Smooth muscle cell of the brain vasculature (primary cell): ENCODE results near the gene CFAP45.

Experiments used
- DNase-seq: peaks from one replicate; pipeline ENCODE4 v3.0.0-alpha.2; 2012; ENCODE audit warnings: low read depth, low spot score

CFAP45 gene

GRCh38 chr1:159936273-159936904 lies 36.4 kb upstream of the CFAP45 start:
- DNase-seq: no peak

DNA sequence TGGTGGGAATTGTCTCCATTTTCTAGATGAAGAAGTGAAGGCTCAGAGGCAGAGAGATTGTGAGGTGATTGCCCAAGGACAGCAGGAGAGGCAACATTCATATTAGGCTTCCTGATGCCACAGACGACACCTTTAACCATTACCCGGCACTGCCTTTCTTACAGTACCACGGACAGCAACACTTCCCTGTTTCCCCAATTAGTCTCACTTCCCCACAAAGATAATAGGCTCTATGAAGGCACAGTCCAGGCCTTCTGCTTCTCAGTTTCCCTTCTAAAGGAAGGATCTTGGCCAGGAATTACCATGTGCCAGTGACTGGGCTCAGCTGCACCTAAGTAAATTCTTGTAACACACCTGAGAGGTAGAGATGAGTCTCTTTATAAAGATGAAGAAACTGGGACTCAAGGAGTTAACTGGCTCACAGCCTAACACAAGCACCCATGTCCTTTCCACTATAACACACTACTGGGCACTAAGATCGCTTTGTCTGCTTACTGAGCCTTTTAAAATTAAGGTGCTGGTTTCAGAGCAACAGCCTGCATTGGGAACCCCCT lies 35.8 kb upstream of the CFAP45 start:
- no peak for DNase-seq

GRCh38 chr1:159935305-159935704 lies 35.3 kb upstream of the CFAP45 start:
- DNase-seq: no peak

DNA sequence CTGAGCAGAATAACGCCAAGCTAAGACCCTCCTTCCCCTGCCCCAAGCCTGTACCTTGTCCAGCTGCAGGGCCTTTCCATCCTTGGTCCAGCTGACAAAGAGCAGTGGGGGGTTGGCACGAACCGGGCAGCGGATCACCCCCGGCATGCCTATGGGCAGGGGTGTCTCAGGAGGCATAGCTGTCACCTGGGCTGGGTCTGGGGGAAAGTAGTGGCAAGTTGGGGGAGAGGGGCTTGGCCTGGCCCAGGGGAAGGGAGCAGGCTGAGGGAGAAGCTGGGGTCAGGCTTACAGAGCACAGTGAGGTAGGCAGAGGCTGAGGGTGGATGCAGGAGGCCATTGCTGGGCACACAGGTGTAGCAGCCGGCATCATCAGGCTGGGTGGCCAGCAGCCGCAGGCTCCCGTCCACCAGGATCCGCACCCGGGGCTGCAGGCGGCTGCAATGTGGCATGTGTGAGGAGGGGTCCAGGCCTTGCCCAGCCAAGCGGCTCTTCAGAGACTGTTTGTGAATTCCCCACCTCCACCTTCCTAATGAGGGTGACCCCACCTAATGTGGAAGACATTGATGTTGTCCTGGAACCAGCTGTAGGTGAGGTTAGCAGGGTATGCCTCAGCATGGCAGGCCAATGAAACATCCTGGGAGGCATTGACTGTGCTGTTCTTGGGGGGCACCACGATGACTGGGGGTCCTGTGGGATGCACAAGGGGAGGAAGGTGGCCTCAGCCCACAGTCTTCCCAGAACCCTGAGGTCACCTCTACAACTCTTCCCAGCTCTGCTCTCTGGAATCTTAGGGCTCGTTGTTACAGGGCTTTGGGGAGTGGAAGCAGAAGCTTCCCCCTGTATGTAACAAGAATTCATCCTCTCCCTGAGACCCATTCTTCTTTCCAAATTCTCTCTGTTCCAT lies 34.4 kb upstream of the CFAP45 start:
- no peak for DNase-seq

DNA sequence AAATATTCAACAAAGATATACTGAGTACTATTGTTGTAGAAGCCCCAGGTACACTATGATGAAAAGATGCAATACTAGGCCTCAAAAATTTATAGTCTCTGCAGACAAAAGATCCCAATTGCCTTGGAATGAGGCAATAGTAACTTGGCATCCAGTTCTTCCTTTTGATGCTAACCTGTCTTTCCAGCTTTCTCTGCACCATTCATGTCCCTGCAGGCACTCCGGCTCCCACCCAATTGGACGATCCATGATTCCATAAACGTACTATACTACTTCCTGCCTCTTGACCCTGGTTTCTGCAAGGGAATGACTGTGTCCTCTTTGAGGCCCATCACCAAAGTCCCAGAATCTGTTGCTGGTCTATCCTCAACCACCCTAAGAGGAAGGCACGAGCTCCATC lies 33.4 kb upstream of the CFAP45 start:
- no peak for DNase-seq

- DNase-seq: peak; percentile 37
These were observed 32.6 kb upstream of the CFAP45 start for GRCh38 chr1:159932296-159933285.

DNA sequence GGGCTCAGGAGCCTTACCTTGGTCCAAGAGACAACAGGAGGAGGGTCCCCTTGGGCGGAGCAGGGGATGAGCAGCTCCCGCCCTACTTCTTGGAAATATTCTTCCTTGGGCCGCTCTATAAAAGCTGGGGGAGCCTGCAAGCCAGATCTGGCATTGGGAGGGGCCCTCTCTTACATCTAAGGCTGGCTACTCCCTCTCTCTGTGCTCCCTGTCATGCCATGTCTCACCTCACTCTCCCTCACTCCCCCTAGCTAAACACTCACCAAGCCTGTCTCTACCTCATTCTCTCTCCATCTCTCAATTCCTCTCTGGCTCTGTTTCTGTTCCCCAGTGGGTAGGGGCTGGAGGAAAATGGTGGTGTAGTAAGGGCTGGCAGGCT lies 31.8 kb upstream of the CFAP45 start:
- no peak for DNase-seq

- DNase-seq: no peak
These were observed 31.3 kb upstream of the CFAP45 start for GRCh38 chr1:159931101-159931794.

DNA sequence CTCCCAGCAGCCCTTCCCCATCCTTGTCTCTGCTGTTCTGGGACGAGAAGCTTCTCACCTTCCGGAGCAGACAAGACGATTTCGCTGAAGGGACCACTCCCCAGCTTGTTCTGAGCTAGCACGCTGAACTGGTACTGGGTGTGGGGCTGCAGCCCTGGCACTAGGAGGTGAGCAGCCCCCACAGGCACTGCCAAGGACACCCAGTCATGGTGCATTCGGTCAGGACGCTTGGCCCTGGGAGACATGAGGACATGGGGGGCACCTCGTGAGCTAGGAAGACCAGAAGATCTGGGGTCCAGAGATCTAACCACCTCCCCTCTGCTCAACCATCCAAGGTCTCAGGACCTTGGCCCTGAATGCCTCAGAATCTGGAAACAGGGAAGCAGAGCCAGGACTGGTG lies 30.7 kb upstream of the CFAP45 start:
- no peak for DNase-seq

DNA sequence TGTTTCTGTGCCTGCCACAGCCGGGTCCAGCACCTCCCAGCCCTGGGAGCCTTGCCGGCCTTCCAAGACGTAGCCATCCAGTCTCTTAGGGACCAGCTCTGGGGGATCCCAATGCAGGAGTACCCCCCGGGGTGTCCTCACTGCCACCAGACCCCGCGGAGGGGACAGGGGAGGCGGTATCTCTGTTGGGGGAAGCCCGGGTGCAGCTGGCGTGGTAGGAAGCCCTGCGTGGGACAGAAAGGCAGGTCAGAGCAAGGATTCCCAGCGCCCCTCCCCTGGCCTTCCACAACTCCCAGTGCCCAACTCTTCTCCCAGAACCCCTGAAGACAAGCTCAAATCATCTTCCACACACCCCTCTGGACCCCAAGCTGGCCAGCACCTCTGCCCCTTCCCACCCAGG lies 30.3 kb upstream of the CFAP45 start:
- no peak for DNase-seq

- DNase-seq: no peak
These were observed 29.4 kb upstream of the CFAP45 start for GRCh38 chr1:159929155-159930051.

DNA sequence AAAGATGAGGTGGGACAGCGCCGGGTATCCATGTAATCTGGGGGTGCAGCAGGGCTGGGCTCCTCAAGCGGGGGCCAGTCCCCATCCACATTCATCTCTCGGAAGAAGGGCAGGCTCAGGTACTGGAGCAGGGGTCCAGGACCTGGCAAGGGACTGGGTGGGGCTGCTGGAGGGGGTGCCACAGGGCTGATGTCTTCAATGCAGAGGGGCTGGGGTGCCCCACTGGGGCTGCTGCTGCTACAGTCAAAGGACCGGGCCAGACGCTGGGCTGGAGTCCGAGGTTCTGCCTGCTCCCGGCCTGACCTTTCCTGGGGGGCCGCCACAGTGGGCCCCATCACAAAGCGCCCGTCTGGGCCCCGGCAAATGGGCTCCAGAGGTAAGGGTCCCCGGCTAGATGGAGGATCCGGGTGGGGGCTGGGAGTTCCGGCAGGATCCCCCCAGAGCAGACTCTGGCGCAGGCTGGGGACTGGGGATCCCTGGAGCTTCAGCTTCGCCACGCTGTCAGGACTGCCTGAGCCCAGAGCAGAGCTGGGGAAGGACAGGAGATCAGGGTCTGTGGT lies 28.6 kb upstream of the CFAP45 start:
- DNase-seq: no peak

GRCh38 chr1:159927849-159928431 lies 28.0 kb upstream of the CFAP45 start:
- no peak for DNase-seq

GRCh38 chr1:159927211-159927848 lies 27.4 kb upstream of the CFAP45 start:
- DNase-seq: no peak

GRCh38 chr1:159925719-159926078 lies 25.7 kb upstream of the CFAP45 start:
- DNase-seq: no peak

- DNase-seq: peak; percentile 83
These were observed 25.1 kb upstream of the CFAP45 start, which contains the start of gene TAGLN2 for GRCh38 chr1:159924791-159925718. TAGLN2 (minus strand) TSS chr1:159925507; CDS start chr1:159920509, 4,998 bp downstream.

GRCh38 chr1:159924025-159924790 lies 24.2 kb upstream of the CFAP45 start:
- DNase-seq: peak; percentile 78
